Kasumi-1 (cell line): ENCODE measurements around the gene LBX1.

ENCODE experiments used
- DNase-seq, 2 experiments: peaks; one replicate each; lab custom pipeline; 2025; lab: John Stamatoyannopoulos, UW

The LBX1 gene

DNA sequence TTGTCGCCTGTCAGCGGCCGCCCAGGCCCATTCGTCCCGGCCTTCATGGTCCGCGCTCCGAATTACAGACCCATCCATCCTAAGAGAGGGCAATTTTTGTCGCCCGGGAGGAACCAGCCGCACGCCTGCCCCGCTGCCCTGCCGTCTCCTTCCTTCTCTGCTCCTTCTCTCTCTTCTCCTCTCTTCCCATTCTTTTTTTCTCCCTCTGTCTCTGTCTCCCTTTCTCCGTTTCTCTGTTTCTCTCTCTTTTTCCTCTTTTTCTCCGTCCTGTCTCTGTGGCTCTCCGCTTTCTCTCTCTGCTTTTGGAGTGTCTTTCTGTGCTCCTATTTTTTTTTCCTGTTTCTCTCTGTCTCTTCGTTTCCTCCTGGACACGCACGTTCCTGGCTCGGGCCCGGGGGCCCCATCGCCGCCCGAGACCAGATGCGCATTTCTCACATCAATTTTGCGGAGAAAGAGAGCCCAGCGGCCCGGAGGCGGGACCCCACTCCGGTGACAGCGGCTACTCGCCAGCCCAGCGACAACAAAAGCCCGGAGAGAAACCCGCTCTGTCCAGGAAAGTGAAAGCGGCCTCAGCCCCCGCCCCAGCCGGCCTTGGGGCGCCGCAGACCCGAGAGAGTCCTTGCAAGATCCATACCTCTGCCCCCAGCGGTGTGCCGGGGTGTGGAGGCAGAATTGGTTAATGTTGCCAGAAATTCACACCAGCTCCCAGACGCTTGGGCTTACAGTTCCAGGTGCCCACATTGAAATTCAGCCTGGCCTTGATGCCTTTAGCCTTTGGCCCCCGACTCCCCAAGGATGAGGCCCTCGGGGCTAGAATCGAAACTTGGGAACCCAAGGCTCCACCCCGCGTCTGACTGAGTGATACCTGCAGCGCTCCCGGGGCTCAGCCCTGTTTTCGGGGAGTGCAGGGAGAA, 4.1 kb downstream of the LBX1 start:
- peak in 1 of 2 experiments; percentile 25 for DNase-seq

DNA sequence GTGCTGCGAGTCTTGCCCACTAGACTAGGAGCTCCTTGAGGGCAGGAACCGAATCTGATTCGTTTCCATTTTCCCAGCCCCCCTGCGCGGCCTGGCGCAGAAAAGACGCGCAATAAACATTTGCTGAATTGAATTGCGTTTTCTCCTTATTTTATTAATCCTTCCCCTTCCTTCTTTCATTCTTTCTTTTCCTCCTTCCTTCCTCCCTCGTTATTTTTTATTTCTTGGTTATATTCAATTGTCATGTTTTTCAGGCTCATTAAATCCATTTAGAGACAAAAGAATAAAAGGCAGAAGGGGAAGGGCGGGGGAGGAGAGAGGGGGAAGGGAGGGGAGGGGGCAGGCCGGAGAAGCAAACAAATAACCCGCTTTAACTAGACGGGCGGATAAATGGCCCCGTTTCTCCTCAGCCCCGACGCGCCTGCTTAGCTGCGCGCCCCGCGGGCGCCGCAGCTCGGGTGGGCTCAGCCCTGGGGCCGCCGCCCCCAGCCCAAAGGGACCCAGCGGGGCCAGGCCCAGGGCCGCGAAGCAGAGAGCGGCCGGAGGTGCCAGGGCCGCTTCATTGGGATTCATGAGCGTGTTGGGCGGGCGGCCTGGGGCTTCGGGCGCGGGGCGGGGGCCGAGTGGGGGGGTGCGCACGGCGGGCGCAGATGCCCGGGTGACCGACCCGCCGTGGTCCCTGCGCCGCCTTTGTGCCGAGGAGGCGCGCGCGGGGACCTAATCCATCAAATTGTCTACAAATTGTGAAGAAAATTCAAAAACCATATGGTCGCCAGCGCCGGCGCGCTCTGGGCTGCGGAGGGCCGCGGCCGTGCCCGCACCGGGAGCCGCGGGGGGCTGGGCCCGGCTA, 5.0 kb downstream of the LBX1 start:
- no peak for DNase-seq

DNA sequence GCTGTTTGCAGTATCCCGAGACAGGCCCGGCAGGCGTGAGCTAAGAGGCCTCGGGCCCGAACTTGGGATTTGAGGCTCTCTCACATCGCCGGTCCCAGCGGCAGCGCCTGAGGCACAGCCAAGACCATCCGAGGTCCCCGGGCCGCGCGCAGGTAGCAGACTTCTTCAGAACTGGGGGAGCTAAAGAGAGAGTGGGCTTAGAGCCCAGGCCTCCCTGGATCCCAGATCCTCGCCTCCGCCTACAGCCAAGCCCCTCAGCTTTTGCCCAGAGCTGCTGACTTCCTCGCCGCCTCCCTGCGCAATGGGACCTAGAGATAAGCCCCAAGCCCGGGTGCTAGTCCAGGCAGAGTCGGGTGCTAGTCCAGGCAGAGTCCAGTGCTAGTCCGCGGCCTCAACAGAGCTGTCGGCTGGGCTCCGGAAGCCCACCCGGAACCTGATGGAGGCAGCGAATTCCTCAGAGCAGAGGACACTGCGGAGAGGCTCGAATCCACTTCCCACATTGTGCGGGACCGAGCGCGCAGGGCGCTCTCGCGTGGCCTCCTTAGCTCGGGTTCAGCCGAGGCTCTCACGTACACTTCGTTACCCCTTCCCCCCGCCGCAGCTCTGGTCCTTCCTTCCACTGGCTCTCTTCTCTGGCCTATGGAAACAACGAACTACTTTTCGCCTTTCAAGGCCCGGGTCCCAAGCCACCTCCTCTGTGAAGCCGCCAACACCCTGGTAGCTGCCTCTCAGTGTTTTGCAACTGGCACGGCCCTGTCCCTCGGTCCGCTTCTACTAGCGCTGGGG, 5.8 kb downstream of the LBX1 start:
- no peak for DNase-seq

DNA sequence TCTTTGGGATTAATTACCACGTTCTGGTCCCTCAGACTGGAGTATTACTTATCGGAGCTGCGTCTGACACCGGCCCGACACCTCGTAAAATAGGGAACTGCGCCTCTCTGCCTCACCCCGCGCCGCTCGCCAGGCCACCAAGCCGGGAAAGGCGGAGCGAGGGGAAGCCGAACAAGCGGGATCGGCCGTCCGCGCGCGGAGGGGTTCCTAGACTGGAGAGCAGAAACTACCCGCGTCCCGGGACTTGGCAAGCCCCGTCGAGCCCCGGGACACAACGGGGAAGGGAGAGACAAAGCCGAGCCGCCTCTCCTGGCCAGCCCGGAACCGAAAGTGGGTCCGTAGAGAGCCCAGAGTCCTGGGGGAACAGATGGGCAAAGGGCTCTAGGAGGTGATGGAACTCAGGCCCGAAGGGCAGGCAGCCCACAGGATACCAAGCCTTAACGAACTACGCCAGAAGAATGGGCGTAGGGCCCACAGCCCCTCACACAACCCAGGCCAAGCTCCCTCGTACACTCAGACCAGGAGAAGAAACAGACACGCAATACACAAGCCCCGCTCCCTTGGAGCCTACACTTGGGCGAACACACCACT, 6.5 kb downstream of the LBX1 start:
- peak; percentile 20 to 48 for DNase-seq

DNA sequence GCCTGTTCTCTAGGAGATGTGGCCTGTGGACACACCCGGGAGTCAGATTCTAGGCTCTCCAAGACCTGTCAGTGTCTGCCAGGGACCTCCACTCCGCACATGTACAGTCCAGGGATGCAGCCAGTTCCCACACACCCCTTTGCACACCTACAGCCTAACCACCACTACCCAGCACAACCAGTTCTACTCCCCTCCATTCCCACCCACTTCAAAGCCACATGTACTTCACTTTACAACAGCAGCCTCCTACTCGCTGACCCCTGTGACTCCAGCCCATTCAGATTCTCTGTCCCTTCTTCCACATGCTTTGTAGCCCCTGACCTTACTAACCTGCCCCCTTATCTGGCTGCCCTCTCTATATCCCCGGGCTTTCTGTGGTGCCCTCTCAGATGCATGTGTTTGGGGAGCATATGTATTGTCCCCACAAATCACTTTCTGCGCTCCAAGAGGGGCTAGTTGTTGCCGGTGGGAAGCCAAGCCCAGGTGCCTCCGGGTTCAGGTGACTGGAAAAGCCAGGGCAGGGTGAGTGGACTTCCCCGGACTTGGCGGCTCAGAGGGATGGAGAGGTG, 7.2 kb downstream of the LBX1 start:
- no peak for DNase-seq

DNA sequence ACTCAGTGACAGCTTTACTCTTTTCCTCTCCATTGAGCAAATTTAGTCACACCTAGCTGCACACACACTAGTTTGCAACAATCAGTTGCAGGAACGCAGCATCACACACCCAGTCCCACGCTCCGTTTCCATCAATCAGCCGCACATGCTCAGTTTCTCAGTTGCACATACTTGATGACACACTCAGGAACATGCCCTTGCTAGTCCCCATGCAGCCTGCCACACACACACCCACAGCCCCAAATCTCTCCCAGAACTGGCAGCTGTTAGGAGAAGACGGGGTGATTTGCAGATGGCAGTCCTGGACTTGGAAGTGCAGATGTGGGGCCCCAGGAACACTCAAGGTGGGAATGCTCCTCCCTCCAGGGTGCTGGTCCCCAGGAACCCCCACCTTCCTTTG, 7.7 kb downstream of the LBX1 start:
- no peak for DNase-seq

DNA sequence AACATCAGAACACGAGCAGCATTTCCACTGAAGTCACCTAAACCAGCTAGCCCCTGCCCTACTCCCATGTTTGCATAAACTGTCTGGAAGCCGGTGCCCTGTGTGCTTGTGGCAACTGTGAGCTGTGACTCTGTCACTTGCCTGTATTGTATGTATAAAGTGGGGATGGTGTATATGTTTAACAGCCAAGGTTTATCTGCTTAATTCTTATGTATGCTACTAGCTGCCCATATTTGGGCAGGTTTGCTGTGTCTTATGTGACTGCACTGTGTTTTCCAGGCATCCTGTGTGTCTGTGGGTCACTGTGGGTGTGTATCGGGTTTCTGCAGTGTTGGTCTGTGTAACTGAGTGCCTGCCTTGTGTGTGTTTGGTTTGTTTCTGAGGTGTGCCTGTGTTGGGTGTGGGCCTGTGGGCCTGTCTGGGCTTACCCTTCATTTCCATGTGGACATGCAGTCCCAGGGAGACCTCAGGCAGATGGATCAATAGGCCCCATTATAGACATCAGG, 9.3 kb downstream of the LBX1 start:
- DNase-seq = no peak

DNA sequence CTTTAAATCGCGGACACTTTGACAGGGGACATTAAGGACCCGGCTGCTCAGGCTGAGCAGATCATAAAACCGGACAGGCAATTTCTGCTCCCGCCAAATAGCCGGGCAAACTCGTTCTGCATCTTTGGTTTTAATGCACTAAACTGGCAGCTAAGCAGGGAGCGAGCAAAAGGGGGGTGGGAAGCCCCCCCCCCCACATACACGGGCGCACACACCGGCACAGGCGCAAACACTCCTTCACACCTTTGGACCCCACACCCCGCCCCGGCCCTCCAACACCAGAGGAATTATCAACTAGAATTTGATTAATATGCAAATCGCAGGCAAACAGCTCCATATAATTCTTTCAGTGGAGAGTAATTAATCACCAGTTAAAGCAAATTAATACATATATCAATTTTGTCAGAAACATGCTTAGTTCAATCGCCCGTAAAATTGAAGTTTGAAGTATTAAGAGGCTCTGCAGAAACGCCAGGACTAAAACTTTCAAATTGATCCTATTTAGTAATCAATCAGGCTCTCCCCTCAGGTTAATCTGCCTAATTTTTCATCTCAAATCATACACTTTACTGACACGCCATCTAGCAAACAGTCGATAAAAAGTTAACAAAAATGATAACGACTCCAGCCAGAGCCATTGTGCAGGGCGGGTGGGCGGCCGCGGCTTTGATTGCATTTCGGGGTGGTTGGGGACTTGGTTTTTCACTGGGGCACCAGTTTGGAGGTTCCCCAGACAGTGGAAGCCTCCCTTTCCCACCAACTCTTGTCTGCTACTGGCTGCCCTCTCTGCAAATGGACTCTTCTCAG, 9.9 kb downstream of the LBX1 start:
- DNase-seq = no peak

DNA sequence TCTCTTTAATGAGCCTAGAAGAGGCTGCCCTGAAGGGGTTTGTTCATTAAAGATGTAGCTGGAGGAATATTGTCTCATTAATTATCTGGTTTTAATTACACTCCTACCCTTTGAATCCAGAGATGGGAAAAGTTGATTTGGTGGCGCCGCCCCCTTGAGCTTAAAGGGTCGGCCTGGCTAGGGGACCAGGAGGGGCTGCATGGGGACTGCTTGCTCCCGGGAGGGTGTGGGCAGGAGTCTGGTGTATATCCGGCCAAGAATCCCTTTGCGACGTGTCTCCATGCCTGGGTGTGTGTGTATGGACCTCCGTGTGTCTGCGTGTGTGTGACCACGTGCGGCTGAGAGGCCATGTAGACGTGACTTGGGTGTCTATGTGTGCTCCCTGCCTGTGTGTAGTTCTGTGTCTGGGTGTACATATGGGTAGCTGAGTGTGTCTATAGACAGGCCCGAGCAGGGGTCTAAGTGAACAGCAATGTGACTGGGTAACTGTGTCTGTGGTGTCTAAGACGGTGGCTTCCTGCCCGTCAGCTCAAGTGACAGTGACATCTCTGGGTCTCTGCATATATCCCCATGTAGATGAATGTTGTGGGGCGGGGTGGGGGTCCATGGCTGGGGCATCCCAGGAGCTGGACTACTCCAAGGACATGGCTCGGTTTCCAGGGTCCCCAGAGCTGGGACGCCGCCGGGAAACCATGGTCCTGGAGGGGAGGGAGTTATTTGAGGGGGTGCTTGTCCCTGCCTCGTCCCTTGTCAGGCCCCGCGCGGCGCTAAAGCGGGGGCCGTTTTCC, 10.7 kb downstream of the LBX1 start:
- no peak for DNase-seq

DNA sequence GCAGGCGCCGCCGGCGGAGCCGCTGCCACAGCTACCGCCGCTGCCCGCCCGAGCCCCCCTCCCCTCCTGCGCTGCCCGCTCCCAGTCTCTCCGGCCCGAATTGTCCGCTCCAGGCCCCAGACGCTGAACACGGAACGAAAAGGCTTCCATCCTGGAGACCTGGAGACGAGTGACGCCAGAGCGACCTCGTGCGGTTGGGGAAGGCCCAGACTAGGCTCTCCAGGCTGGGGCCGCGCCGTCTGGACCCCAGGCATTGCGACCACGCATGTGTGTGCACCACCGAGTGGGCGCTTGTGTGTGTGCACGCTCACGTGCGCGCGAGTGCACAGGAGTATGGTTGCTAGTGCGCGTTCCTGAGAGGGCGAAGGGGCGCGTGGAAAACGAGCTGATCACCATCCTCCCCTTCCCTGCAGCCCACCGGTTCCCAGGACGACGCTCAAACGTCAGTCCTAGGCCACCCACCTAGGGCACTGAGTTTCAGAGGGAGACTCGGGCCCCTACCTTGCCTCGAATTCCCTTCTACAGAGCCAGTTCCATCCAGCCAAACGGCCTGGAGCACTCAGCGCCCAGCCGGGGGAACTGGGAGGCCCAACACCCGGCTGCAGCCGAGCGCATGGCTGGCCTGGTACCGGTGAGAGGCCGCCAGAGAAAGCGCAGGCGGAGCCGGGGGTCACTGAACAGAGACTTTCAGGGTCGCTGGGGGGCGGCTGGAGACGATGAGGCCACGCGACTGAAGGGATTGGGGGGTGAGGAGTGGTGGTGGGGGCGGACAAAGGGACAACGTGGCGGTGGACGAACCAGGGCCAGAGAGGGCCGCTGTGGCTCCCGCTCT, 11.6 kb downstream of the LBX1 start:
- no peak for DNase-seq

DNA sequence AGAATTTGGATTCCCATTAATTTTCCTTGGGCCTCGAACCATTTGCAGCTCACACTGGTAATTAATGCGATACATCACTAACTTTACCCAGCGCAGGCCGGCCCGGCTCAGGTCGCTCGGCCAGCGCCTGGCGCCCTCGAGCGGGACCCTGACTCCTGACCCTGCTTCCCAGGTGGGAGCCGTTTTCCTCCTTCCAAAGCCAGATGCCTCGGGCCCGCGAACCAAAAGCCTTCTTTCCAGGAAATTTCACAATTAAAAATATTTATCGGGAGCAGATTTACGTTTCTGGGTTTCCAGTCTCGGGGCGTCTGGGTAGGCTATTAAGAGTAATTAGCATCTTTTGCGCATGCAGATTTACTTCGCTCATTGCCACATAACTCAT, 12.2 kb downstream of the LBX1 start:
- DNase-seq = no peak

DNA sequence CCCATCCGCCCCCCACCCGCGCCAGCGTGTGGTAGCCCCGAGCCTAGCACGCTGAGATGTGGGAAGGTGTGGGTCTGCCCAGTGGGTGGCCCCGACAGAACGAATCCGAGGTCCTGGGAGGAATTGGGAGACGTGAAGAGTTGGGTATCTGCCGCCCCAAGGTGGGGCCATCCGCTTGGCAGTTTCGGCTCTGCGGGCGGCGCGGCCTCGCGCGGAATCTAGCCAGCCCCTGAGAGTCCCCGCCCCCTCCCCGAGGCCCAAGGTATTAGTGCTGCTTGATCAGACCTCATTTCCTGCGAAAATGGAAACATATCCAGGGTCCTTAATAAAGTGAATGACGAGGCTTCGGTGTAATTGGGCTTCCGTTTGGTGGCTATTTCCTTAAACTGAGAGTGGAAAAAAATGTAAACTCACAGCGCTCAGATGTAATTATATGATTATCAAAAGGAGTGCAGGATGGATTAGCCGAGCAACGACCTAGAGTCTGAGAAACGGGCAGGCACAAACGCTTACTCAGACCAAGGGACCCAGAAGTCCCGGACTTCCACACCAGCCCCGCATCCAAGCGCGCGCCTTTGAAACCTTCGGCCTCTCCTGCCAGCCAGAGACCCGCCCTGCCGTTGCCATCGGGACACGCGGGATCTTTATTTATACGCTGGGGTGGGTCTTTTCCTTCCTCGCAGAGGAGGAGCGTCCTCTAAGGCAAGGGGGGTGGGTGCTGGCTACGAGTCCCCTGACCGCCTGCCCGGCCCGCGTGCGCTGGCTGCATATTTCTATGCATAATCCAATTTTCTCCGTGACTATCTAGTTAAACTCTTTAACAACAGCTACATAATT, 12.8 kb downstream of the LBX1 start:
- no peak for DNase-seq

DNA sequence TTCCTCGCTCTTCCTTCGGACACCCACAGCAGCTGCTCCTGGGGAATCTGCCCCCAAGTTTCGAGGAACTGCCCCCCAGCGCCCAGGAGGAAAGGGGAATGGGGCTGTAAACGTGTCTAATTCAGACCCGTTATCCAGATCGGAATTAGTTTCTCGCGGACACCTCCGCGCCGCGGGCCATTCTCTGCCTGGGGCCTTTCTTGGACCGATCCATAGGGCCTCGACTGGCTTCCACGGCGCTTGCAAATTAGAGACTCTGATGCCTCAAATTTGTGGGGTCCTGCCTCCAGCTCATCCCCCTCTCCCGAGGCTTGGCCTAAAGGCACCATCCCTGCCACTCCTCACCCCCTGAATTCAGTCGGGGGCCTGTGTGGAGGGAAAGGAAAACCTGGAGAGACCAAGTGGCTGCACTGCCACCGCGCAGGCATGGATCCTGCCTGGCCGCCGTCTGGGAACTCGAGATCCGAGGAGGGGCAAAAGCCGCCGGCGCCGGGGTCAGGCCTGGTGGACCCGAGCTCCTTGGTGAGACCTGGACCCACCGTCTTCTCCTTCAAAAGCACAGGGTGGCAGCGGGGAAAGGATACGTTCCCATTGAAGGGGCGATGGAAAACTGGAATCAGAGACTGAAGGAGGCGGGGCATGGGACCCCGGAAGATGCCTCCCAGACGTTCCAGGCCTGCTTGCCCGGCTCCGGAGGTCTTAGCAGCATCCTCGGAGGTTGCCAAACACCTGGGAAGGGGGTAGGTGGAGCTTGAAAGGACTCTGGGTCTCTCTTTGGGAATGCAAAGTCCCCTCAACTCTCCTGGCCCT, 13.7 kb downstream of the LBX1 start:
- DNase-seq = no peak

DNA sequence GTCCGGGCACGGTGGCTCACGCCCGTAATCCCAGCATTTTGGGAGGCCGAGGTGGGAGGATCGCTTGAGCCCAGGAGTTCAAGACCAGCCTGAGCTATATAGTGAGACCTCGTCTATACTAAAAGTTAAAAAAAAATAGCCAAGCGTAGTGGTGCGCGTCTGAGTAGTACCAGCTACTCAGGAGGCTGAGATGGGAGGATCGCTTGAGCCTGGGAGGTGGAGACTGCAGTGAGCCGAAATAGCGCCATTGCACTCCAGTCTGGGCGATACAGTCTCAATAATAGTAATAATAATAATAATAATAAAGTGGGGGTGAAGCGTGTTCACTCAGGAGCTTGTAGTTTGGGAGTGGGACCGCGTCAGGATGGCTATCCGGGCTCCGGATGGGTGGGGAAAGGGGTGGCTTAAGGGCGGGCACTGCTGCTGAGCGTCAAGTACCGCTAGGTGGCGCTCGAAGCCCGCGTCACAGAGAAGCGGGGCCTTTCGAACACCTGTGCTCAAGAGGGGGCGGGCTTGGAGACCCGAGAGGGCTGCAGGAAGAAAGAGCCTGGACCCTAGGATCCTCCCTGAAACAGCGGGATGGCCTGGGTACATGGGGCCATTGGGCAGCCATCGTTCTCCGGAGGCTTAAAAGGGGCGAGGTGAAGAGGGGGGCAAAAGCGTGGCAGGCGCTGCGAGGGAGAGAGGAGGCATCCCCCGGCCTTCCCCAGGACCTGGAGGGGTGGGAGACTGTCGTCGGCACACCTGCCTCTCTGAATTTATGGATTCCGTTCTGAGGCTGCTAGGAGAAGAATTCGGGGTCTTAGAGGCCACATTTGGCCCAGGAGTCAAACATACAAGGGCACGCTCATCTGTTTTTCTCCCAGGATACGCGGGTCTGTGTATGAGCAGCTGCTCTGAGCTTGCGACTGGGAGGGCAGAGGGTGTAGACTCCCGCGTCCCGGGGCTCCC, 14.5 kb downstream of the LBX1 start:
- peak; percentile 58 to 61 for DNase-seq

DNA sequence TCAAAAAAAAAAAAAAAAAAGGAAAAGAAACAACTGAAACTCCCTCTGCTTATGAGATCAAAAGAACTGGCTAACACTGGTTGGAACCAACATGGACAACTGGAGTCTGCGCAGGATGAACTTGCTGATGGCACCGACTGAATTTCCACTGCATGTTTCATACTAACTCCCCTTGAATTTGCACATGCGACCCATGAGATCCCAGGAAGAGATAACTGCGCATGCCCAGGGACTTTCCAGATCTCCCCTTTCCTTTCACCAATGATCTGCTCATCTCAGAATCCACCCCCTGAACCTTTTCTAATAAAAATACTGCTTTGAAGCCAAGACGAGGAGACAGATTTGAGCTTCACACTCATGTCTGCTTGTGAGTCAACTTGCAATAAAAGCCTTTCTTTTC, 20.7 kb downstream of the LBX1 start:
- no peak for DNase-seq

DNA sequence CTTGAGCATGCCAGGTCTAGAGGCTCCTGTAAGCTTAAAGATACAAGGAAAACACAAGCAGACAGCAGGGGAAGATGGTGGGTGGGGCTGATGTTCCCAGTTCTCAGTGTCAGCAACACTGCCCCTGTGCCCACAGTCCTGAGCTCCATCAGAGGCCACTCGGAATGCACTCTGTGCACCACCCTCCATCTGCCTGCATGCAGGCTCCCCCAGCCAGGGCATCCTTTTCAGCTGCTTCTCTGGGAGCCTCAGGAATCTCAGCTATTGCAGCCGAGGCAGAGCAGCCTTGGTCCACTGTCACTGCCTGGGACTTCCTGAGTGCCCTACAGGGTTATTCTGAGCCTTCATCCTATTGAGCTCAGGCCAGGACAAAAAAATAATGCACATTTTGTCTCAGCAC, 22.2 kb downstream of the LBX1 start:
- DNase-seq = no peak
